Common myeloid progenitor, CD34-positive (primary cell): ENCODE results near the gene DNASE1L3.

ENCODE experiments used
- CTCF ChIA-PET: fragments of 350-600 bp; sonication (Branson Sonifier 250); formaldehyde crosslinking; loops from one replicate; lab custom pipeline; 2021; ENCODE audit warnings: antibody characterized with exemption; lab: Charles Lee
- POLR2A ChIA-PET: fragments of 350-600 bp; sonication (Branson Sonifier 250); formaldehyde crosslinking; loops from one replicate; lab custom pipeline; 2021; ENCODE audit warnings: antibody characterized with exemption; lab: Charles Lee
- DNase-seq, 3 donors: peaks; one replicate each; pipeline versions ENCODE4 v3.0.0 to v3.0.0-alpha.2; 2013
- H3K27ac ChIP-seq, 2 experiments: 1 replicate in 1 of 2; 2 replicates in 1 of 2; pipeline ENCODE4 v1.7.0; 2013; ENCODE audit warnings: inconsistent platforms in 2 of 2, low read length in 2 of 2, mild to moderate bottlenecking in 2 of 2, low read depth in 1 of 2, moderate library complexity in 1 of 2; ENCODE audit not compliant: severe bottlenecking in 2 of 2, insufficient read depth in 1 of 2, poor library complexity in 1 of 2
- H3K27me3 ChIP-seq, 5 experiments: replicated peaks in 2 of 5; 1 replicate in 3 of 5; 2 replicates in 2 of 5; pipeline versions ENCODE4 v1.6.1 to v1.7.0; 2013; ENCODE audit warnings: low read length in 4 of 5, mild to moderate bottlenecking in 2 of 5, moderate library complexity in 2 of 5, inconsistent platforms in 1 of 5; ENCODE audit not compliant: insufficient read depth in 5 of 5, control insufficient read depth in 4 of 5
- H3K36me3 ChIP-seq, 4 experiments: 1 replicate in 2 of 4; 2 replicates in 2 of 4; pipeline versions ENCODE4 v1.6.1 to v1.7.0; 2013; ENCODE audit warnings: low read length in 3 of 4, control low read depth in 1 of 4, mild to moderate bottlenecking in 1 of 4; ENCODE audit not compliant: control insufficient read depth in 4 of 4, insufficient read depth in 4 of 4
- H3K4me1 ChIP-seq, 4 experiments: 1 replicate in 3 of 4; 2 replicates in 1 of 4; pipeline versions ENCODE4 v1.6.1 to v1.7.1; 2013; ENCODE audit warnings: low read length in 3 of 4, mild to moderate bottlenecking in 3 of 4, control low read depth in 1 of 4, inconsistent platforms in 1 of 4, moderate library complexity in 1 of 4; ENCODE audit not compliant: control insufficient read depth in 4 of 4, insufficient read depth in 4 of 4; ENCODE audit errors: control extremely low read depth in 1 of 4
- H3K4me3 ChIP-seq, 7 experiments: 1 replicate in 4 of 7; 2 replicates in 3 of 7; pipeline versions ENCODE4 v1.5.1 to v1.7.0; 2013; ENCODE audit warnings: mild to moderate bottlenecking in 7 of 7, low read length in 6 of 7, moderate library complexity in 6 of 7, inconsistent platforms in 2 of 7, low read depth in 2 of 7, control low read depth in 1 of 7; ENCODE audit not compliant: insufficient read depth in 4 of 7, control insufficient read depth in 1 of 7; ENCODE audit errors: extremely low read depth in 1 of 7
- H3K9me3 ChIP-seq, 5 experiments: 1 replicate in 4 of 5; 2 replicates in 1 of 5; pipeline versions ENCODE4 v1.6.1 to v1.7.1; 2013; ENCODE audit warnings: low read length in 4 of 5, mild to moderate bottlenecking in 2 of 5, inconsistent platforms in 1 of 5, low read depth in 1 of 5, moderate library complexity in 1 of 5; ENCODE audit not compliant: control insufficient read depth in 4 of 5, insufficient read depth in 2 of 5; ENCODE audit errors: control extremely low read depth in 1 of 5
- WGBS: methylation state at CpG from one replicate; pipeline ENCODE4 v1.1.5; 2013; ENCODE audit not compliant: insufficient coverage; 5-methylcytosine and 5-hydroxymethylcytosine counted together

DNASE1L3 gene

DNA sequence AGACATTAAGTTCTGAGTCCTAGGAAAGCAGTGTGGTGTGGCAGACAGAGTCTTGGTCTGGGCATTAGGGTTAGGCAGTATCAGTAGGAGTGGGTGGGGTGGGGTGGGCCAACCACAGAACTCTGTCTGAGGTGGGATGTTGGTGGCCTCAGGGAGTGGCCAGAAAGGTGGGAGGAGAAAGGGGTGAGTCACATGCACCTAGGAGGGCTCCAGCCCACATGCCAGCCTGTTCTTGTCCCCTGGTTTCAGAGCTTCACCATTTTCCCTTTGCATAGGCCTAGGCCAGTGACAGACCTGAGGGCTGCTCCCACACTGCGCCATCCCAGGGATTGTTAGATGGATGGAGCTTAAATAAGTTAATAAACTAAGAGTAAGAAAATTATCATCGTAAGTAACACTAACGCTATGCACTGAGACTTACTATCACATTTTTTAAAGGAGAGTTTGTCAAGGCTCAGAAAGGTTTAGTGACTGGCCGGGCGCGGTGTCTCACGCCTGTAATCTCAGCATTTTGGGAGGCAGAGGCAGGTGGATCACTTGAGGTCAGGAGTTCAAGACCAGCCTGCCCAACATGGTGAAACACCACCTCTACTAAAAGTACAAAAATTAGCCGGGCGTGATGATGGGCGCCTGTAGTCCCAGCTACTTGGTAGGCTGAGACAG is 33.8 kb downstream of the DNASE1L3 start:
- POLR2A ChIA-PET: no interaction called here
- H3K4me3 ChIP-seq: no peak overlapping the region

DNA sequence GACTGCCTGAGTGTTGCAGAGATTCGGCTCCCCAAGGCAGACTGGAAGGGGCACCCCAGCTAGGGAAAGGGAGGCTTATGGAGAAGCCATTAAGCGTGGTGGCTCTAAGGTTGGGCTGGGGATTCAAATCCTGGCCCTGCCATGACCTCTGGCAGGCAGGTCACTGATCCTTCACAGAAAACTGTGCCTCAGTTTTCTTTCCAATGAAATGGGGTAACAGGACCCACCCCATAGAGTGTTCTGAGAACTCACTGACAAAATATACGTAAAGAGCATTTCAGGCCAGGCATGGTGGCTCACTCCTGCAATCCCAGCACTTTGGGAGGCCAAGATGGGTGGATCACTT is 34.6 kb downstream of the DNASE1L3 start:
- H3K9me3 ChIP-seq: no peaks in the 10 kb centered on the region
- WGBS: 90% methylated on average over 3 of the region's 3 CpGs
- no peak overlapping the region for H3K27ac ChIP-seq
- peaks cover 0 to 36% (median 32%) of the 10 kb centered on the region in 4 experiments for H3K4me1 ChIP-seq
- CTCF ChIA-PET: interaction anchor here (0.9 to 6.0 kb wide), 6 partner anchors 9 to 169 kb away, joined by 3 to 55 read pairs (median 4); no protein-coding TSS in a partner anchor
- no peak for DNase-seq
- POLR2A ChIA-PET: no interaction called here
- H3K27me3 ChIP-seq: peaks cover 0 to 2% (median 0%) of the 10 kb centered on the region in 5 experiments
- H3K36me3 ChIP-seq: peaks cover 0 to 5% (median 2%) of the 10 kb centered on the region in 4 experiments
- no peak overlapping the region for H3K4me3 ChIP-seq

More for the DNA sequence above, 33.8 kb downstream of the DNASE1L3 start:
- no peak overlapping the region for H3K27ac ChIP-seq
- WGBS: 98% methylated on average over 9 of the region's 10 CpGs
- H3K4me1 ChIP-seq: peaks cover 0 to 36% (median 32%) of the 10 kb centered on the region in 4 experiments
- no peaks in the 10 kb centered on the region for H3K36me3 ChIP-seq
- peak in 2 of 3 donors; percentile 22 to 31 for DNase-seq
- CTCF ChIA-PET: interaction anchor here (0.7 to 6.0 kb wide), 14 partner anchors 10 to 295 kb away, joined by 3 to 55 read pairs (median 4); partner anchors contain the start of genes HTD2 and RPP14
- H3K27me3 ChIP-seq: peaks cover 0 to 2% (median 0%) of the 10 kb centered on the region in 5 experiments
- no peaks in the 10 kb centered on the region for H3K9me3 ChIP-seq

DNA sequence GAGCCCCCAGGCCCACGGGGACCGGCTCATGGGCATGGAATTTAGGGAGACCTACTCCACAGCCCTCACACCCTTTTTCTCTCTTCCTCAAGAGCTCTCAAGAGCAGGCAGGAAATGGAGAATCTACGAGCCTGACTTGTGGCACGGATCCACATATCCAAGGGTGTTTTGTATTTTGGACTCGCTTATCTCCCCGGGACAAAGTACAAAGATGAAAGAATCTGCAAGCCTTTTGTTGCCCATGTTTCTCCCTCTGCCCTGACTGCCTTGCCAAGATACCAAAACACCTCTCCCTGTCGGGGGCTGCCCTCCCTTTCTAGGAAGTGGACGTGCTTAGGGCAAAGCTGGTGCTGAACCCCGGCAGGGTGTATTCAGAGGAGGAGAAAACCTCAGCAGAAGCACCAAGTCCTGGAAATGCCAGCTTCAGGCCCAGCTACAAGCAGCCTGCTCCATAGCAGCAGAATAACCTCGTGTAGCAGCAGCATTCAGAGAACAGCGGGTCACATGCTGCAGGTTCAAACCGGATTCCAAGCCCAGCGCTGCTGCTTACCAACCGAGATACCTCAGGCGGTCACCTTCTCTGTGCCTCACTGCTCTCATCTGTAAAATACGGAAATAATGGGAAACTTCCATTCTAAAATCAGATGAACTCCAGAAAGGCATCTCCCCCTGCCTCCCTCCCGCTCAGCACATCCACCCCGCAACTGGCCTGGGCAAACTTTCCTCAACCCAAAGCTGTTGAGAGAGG is 35.2 kb downstream of the DNASE1L3 start:
- 13% methylated on average over 12 of the region's 18 CpGs for WGBS
- no peak overlapping the region for H3K27ac ChIP-seq
- H3K9me3 ChIP-seq: no peaks in the 10 kb centered on the region
- peak overlapping the region in 2 of 7 experiments; percentile 26 to 33 for H3K4me3 ChIP-seq
- CTCF ChIA-PET: interaction anchor here (0.8 to 6.0 kb wide), 9 partner anchors 9 to 217 kb away, joined by 3 to 55 read pairs (median 3); no protein-coding TSS in a partner anchor
- POLR2A ChIA-PET: no interaction called here
- H3K4me1 ChIP-seq: peaks cover 0 to 36% (median 32%) of the 10 kb centered on the region in 4 experiments
- peak in 2 of 3 donors; percentile 46 to 63 for DNase-seq
- H3K27me3 ChIP-seq: peaks cover 0 to 2% (median 0%) of the 10 kb centered on the region in 5 experiments
- H3K36me3 ChIP-seq: peaks cover 0 to 10% (median 3%) of the 10 kb centered on the region in 4 experiments

DNA sequence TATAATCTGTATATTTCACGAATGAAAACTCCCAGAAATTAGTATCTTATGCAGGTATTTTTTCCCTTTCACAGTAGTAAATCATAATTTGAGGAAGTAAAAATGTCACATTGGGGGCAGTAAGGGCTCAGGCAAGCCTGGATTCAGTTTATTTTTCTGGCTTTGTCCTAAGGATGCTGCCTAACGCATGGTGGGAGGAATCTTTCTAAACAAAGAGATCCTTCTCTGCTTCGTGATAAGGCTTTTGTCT is 35.7 kb downstream of the DNASE1L3 start:
- POLR2A ChIA-PET: no interaction called here
- CTCF ChIA-PET: interaction anchor here (0.8 to 6.0 kb wide), 9 partner anchors 10 to 216 kb away, joined by 3 to 55 read pairs (median 4); no protein-coding TSS in a partner anchor
- peak in 2 of 3 donors; percentile 31 to 38 for DNase-seq
- H3K4me1 ChIP-seq: peaks cover 0 to 36% (median 32%) of the 10 kb centered on the region in 4 experiments
- H3K27ac ChIP-seq: no peak overlapping the region
- H3K9me3 ChIP-seq: no peaks in the 10 kb centered on the region
- H3K36me3 ChIP-seq: peaks cover 0 to 15% (median 7%) of the 10 kb centered on the region in 4 experiments
- H3K27me3 ChIP-seq: peaks cover 0 to 2% (median 0%) of the 10 kb centered on the region in 5 experiments
- 22% methylated on average over 2 of the region's 3 CpGs for WGBS
- H3K4me3 ChIP-seq: peak overlapping the region in 1 of 7 experiments; percentile 33

DNA sequence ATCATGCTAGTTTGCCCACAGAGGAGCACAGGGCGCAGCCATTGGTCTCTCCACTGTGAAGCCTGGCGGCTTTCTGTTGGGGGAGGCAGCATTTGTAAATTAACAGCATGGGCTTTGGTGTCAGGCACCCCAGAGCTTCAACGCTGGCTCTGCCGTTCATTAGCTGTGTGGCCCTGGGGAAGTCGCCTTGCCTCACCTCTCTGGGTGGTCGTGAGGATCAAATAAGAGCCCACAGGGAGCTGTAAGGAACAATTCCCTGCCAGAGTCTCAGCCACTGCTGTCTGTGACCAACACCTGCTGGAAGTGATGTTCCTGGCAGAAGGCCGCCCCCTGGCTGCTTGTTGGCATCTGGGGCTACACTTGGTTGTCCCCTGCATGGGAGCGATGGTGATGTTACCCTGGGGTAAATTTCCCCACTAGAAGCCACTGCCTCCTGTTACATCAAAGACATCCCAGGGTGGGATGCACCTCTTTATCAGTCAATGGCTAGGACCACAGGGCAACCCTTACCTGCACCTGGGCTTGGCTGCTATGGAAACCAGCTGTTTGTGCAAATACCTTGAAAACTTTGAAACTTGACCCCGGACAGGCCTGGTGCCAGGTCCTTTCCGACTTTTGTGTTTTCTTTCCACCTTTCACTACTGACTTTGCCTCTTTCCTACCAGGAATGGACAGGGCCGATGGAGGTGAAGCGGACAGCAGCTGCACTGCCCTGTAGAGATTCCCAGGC is 36.9 kb downstream of the DNASE1L3 start:
- peaks cover 0 to 36% (median 32%) of the 10 kb centered on the region in 4 experiments for H3K4me1 ChIP-seq
- 62% methylated on average over 12 of the region's 12 CpGs for WGBS
- H3K27me3 ChIP-seq: peaks cover 0 to 2% (median 0%) of the 10 kb centered on the region in 5 experiments
- peaks cover 2 to 27% (median 12%) of the 10 kb centered on the region in 4 experiments for H3K36me3 ChIP-seq
- POLR2A ChIA-PET: no interaction called here
- no peak overlapping the region for H3K27ac ChIP-seq
- peak; percentile 54 to 74 (median 71) for DNase-seq
- CTCF ChIA-PET: interaction anchor here (0.6 to 2.0 kb wide), 14 partner anchors 9 to 300 kb away, joined by 3 to 18 read pairs (median 3); partner anchors contain the start of genes FLNB, HTD2 and RPP14
- peak overlapping the region in 1 of 7 experiments; percentile 9 for H3K4me3 ChIP-seq
- H3K9me3 ChIP-seq: no peaks in the 10 kb centered on the region

DNA sequence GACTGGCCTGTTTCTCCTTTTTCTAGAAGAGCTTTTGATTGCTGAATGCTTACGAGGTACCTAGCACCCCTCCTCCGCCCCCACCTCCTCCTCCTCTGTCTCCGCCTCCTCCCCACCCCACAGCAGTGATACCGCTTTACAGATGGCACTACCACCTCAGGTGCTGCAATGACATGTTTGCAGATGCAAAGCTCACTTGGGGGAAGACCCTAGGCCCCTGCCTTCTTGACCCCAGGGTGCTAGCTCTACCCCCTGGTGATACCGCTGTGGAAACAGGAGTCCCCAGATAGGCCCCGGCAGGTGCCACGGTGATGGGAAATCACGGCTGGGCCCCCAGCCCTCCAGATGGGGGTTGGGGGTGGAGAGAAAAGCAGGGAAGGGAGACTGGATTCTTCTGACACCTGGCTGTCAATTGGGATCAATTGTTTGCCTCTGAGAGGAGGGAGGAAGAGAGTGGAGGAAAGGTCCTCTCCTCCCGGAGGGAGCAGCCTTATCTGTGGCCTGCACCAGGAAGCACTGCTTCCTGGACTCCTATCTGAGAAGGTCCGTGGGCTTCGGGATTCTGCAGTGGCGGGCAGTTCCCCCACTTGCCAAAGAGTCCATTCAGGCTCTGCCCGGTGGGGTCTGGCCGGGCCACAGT is 37.6 kb downstream of the DNASE1L3 start:
- POLR2A ChIA-PET: no interaction called here
- Histone ChIP-seq H3K9me3 (no peaks in the 10 kb centered on the region), H3K27me3 (no peaks in the 10 kb centered on the region), H3K4me1 (peaks cover 0 to 35% (median 31%) of the 10 kb centered on the region in 4 experiments), H3K36me3 (peaks cover 4 to 34% (median 15%) of the 10 kb centered on the region in 4 experiments), H3K27ac (no peak overlapping the region), H3K4me3 (peak overlapping the region in 1 of 7 experiments; percentile 9)
- CTCF ChIA-PET: interaction anchor here (0.6 to 2.0 kb wide), 12 partner anchors 8 to 211 kb away, joined by 3 to 18 read pairs (median 4); partner anchors contain the start of genes FLNB, HTD2 and RPP14
- 34% methylated on average over 12 of the region's 14 CpGs for WGBS
- DNase-seq: peak in 1 of 3 donors; percentile 23
